Head of caudate nucleus (tissue), 42 donors: ENCODE measurements around the gene VAMP4.
"Not testable (repeated sequence)": the region's sequence is repeated elsewhere in the genome, so short reads cannot be mapped to it uniquely, and the experiment has no call there.

Experiments
- DNase-seq, 42 donors: peaks; one replicate each; pipeline versions ENCODE4 v3.0.0 to v3.0.0-alpha.2; 2020 to 2021; ENCODE audit warnings: mixed read lengths in 7 of 42
- intact Hi-C: fragments of 100-400 bp; cut with DNase I; formaldehyde crosslinking; loops from one replicate; pipeline ENCODE4 v1.15.0; 2022

VAMP4 gene

GRCh38 chr1:171661076-171661650 is 80.7 kb downstream of the VAMP4 start:
- DNase-seq: no peak
- intact Hi-C loops: no loop called here

GRCh38 chr1:171656206-171656605 is 85.7 kb downstream of the VAMP4 start:
- DNase-seq, intact Hi-C loops: not testable (repeated sequence)

- DNase-seq: no peak
- intact Hi-C loops: no loop called here
Measured at GRCh38 chr1:171655746-171656116, 86.1 kb downstream of the VAMP4 start.

- peak in 34 of 42 donors; percentile 16 to 78 (median 45) for DNase-seq
- intact Hi-C loops: no loop called here
Measured at GRCh38 chr1:171654942-171655745, 86.7 kb downstream of the VAMP4 start.

- intact Hi-C loops: no loop called here
- DNase-seq: no peak
Measured at GRCh38 chr1:171654201-171654941, 87.5 kb downstream of the VAMP4 start.

GRCh38 chr1:171653796-171654195 is 88.1 kb downstream of the VAMP4 start:
- DNase-seq: no peak
- intact Hi-C loops: no loop called here

- intact Hi-C loops: no loop called here
- no peak for DNase-seq
Measured at GRCh38 chr1:171652234-171652822, 89.5 kb downstream of the VAMP4 start, which contains the start of gene MYOC. Gene MYOC (minus strand): TSS chr1:171652688. CDS start chr1:171652611, 77 bp downstream.
